C4-2B (cell line): ENCODE results near the gene MYG1.

ENCODE experiments used
- ZFX ChIP-seq: fragments of 450-650 bp; IDR thresholded peaks from 2 replicates; pipeline ENCODE4 v1.6.1; 2017
- TF ChIP-seq, protein P1 (sequence below): fragments of 450-650 bp; conservative IDR thresholded peaks from 2 replicates; pipeline ENCODE4 v1.5.1; 2017; ENCODE audit warnings: mild to moderate bottlenecking

DNA sequence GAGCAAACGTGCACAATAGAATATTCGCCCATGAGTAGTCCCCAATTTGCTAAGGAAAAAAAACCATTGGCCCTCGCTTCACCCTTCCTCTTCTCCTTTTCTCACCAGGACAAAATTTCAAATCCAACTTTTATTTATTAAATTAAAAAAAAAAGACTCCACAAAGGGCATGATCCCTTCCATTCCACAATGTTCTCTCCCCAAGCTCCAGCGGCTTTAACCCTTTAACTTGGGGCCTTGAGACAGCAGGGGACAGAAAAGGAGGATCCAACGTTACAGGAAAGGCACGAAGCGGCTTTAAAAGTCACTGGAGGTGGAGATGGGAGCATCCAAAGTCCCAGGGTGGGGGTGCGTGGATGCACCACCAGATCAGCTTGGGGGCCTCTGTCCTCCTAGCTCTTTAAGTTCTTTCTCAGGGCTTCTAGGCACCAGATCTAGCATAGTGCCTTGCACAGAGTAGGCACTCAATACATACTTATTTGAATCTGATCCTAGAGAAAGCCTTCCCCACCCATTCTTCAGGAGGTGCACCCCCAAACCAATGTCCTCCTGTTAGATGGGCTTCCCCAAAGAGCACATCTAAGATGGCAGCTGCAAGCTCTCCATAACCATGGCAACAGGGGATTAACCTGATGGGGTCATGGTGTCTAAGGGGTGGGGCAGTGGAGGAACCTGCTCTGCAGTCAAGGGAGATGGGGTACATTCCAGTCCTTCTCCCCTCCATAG lies 27.1 kb downstream of the MYG1 start:
- TF ChIP-seq, protein P1, sequence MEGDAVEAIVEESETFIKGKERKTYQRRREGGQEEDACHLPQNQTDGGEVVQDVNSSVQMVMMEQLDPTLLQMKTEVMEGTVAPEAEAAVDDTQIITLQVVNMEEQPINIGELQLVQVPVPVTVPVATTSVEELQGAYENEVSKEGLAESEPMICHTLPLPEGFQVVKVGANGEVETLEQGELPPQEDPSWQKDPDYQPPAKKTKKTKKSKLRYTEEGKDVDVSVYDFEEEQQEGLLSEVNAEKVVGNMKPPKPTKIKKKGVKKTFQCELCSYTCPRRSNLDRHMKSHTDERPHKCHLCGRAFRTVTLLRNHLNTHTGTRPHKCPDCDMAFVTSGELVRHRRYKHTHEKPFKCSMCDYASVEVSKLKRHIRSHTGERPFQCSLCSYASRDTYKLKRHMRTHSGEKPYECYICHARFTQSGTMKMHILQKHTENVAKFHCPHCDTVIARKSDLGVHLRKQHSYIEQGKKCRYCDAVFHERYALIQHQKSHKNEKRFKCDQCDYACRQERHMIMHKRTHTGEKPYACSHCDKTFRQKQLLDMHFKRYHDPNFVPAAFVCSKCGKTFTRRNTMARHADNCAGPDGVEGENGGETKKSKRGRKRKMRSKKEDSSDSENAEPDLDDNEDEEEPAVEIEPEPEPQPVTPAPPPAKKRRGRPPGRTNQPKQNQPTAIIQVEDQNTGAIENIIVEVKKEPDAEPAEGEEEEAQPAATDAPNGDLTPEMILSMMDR = no peak
- no peak for TF ChIP-seq ZFX
